Islet precursor cell (in vitro differentiated cells): ENCODE data around the gene KYNU.
A peak's percentile ranks its signal among the peaks of the same experiment; 100 is the strongest.
"Not testable (repeated sequence)": the region's sequence is repeated elsewhere in the genome, so short reads cannot be mapped to it uniquely, and the experiment has no call there.

ENCODE experiments used
- DNase-seq: peaks from one replicate; pipeline ENCODE4 v3.0.0-alpha.2; 2018

KYNU gene

DNA sequence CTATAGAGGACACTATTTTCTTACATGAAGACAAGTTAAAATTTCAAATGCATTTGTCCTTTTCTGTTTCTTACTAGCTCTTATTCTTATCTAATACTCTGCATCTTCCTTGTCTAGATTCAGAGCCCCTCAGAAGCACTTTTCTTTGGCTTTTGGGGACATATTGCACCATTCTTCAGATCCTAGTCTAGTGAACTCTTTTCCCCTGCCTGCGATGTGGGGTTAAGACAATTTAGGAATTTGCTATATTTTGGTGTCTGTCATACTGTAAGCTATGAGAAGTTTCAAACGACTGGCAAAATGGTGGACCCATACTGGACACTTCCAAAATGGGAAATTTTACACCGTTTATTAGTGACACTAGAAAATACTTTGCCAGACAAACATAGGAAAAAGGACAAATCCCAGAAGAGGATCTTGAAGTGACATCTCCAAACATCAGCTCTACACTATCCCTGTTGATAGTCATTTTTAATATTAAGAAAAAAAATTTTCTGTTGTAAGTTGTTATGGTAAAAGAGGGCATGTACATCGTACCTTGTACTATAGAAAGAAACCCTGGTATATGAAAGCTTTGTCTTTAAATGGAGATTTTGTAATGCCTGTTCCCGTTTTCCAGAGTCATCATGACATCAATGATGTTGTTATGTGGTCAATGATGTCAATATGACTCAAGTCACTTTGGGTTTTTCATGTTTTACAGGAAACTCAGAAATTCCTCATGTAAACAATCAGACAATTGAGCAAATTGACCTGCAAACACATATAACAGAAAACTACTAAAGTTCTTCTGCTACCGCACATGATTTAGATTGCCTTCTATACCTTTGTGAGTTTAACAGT is 4.4 kb upstream of the KYNU start:
- no peak for DNase-seq

DNA sequence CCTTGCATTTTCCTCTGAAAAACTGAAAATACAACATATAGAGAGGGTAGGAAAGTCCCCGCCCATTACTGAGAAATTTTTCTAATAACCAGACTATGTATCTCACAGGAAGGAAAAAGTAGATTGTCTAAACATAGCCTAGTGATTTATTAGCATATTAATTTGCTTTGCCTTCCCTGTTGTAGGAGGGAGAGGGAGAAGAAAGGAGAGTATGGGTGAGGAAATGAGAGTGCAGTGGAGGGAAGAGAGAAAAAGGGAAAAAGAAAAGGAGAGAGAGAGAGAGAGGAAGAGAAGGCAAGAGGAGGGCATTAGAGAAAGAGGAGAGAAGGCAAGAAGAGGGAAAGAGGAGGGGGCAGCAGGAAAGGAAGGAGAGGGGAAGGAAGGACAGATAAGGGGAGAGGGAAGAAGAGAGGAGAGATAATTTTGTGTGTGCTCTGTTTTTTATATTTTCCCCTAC is 3.6 kb upstream of the KYNU start:
- DNase-seq = no peak

DNA sequence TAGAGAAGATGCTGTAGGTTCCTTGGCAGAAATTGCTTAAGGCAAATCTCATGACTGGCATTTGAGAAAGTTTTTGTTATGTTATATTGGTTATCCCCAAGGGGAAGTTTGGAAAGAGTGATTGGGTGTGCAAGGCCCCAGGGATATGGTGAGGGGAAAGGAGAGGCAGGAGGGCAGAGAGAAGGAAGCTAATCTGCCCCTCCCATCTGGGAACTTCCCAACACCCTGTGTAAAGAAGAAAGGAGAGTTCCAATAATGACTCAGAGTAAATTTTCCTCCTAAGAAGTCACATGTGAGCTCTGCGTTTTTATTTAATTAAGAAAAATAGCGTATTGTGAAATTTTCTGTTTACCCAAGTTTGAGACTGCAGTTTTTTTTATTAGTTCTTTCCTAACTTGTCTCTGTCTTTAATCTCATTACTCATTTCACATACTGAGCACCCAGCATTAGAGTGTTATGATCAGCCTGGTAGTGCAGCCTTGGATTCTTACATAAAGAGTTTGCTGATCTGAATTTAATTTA is 3.1 kb upstream of the KYNU start:
- DNase-seq = no peak

DNA sequence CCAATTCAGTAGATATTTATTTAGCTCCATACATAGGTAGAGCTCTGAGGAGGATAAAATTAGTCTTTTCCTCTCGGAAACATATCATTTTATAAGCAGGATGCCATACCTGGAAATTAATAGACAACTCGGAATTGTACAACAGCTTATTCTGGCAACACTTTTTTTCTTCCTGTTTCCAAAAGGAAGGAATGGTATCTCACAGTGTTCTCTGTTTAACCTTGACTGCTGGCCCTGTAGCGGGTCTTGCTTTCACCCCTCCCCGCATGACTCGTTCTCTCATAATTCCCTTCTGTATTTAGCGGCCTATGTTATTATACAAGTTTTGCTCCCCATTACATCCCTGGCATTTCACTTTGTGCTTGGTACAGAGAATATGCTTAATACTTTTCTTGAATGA is 2.5 kb upstream of the KYNU start:
- no peak for DNase-seq

DNA sequence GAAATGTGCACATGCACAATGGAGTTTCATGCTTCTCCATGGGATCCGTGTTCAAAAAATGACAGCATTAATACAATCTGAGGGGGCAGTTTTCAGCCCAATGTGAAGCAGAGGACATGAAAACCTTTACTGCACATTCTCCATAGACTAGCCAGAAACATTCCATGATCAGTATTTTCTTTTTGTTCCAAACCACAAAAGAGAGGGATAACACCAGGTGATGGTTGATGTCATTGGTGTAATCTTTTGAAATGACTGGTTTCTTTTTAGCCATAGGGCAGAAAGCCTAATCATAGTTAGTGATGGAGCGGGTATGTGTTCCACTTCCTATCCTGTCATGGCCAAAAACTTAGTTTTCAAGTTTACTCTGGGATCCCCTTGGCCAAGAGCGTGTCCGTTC is 1.8 kb upstream of the KYNU start:
- DNase-seq = no peak

DNA sequence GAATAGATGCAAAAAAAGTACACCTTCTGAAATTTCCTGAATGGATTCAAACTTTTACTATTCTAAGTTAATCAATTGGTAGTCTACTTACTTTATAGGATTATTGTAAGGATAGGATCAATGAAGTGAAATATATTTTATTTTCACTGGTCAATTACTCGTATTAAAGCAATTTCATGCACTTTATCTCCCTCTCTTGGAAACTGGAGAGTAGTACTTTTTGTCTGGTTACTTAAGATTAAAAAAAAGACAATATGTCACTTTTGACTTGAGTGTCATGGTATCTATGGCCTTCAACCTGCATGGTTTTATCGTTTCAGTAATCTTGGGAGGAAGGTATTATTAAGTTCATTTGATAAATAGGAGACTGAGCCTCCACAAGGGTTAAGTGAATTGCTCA is 1.0 kb upstream of the KYNU start:
- DNase-seq = no peak

DNA sequence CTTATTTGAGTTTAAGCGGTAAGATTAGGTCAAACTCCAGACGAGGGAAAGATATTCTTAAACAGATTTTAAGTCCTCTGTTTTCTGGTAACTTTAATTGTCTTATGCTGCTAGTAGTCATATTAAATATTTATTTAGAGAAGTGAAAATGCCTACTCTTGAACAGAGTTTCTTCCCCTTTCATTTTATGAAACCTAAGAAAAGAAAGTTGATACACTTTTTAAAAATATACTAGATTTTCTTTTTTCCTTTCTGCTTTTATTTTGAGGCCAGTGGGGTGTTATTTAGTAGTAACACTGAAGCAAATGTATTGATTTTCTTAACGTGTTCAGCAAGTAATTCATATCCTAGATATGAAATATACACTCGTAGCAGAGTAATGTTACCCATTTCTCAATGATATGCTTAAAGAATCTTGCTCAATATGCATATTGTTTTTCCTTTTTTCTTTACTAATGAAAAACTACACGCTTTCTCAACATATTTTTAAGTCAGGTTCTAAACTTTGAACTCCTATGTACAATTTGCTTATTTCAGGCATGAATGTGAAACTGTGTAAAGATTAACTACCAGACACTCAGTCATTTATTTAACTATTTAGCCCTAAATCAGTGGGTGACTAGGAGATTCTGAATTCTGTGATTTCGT is 691 bp downstream of the KYNU start:
- DNase-seq = no peak

DNA sequence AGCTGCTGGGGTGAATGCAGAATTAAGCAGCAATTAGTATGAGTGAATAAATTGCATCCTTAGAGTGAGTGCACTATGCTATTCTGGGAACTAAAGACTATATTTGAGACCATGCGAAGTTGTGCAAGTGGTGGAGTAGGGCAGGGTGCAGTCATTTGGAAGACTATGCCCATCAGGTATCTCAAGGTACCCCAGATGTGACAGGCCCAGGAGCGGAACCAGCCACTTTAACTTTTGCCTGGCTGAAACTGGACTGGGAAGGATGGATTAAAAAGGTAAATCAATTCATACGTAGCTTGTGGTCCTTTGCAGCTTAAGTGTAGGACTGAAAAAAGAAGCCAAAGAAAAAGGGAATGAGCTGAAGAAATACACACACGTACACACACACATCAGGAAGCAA is 1.7 kb downstream of the KYNU start:
- DNase-seq = no peak

DNA sequence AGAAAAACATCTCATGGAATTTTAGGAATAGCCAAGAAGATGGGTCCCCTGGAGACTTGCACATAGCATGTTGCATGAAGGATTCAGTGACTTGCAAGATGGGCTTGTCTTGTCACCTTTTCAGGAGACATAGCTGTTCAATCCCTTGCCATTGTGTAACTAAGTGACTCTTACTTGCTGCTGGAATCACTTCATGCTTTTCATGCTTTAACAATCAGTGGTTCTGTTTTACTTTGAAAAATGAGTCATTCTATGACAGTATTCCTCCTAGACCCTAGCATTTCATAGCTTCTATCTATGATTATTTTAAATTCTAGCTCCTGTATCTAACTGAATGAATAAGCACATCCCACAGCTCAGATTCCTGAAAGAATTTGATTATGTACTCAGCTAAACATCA is 2.8 kb downstream of the KYNU start:
- no peak for DNase-seq

DNA sequence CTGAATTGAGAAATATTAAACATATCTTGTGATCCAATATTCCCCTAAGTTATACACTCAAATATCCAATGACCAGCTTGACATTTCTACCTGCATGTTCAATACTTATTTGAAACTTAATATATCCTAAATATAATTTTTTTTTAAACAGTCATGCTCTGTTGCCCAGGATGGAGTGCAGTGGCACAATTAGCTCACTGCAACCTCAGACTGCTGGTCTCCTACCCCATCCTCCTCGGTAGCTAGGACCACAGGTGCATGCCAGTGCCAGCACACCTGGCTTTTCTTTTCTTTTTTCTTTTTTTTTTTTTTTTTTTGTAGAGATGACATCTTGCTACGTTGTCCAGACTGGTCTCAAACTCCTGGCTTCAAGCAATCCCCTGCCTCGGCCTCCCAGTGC is 4.2 kb downstream of the KYNU start:
- no peak for DNase-seq

DNA sequence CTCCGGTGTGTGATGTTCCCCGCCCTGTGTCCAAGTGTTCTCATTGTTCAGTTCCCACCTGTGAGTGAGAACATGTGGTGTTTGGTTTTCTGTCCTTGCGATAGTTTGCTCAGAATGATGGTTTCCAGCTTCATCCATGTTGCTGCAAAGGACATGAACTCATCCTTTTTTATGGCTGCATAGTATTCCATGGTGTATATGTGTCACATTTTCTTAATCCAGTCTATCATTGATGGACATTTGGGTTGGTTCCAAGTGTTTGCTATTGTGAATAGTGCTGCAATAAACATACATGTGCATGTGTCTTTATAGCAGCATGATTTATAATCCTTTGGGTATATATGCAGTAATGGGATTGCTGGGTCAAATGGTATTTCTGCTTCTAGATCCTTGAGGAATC is 5.0 kb downstream of the KYNU start:
- not testable (repeated sequence) for DNase-seq

DNA sequence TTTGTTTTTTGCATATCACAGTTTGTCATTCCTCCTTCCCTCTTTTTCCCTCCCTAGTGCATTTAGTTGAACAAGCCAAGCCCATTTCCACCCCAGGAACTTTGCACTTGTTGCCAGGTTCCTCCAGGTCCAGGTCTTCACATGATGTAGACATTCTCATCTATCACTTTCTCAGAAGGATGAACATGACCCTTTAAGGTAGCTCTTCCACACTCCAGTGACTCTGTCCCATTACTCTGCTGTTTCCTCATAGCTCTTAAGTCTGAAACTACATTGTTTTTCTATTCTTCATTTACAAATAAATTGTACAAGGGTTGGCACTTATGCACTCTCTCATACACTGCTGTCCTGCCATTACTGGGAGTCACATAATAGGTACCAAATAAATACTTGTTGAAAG is 6.1 kb downstream of the KYNU start:
- DNase-seq = no peak

DNA sequence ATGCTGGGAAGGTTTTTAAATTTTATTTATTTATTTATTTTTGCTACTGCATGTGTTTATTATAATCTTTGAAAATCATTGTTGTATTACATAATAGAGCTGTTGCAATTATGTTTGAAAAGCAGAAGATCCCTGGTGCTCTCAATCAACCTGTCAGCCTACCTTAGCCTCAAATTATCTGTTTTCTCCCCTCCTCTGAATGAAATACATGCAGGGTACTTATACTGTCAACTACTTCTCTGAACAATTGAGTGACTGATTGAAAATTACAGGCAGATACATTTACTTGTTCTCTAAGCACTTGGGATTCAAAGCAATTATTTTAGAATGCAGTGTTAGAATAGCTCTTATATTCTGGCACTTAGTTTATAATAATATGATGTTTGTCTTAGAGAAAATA is 8.1 kb downstream of the KYNU start:
- no peak for DNase-seq

DNA sequence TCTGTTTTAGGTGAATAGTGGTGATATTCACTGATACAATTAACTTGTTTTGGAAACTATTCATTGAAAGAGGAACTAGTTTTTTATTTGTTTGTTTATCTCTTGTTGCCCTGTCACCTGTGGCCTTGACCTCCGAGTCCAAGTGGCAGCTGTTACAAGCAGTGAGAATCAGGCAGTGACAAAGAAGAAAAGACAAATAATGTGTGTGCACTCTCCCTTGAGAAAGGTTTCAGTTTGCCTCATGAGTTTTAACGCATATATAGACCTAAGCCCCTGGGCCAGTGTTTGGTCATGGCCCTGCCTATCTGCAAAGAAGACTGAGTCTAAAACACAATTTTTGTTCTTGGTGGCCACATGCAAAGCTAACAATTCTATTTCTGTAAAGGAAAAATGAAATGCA is 15.3 kb downstream of the KYNU start:
- no peak for DNase-seq

DNA sequence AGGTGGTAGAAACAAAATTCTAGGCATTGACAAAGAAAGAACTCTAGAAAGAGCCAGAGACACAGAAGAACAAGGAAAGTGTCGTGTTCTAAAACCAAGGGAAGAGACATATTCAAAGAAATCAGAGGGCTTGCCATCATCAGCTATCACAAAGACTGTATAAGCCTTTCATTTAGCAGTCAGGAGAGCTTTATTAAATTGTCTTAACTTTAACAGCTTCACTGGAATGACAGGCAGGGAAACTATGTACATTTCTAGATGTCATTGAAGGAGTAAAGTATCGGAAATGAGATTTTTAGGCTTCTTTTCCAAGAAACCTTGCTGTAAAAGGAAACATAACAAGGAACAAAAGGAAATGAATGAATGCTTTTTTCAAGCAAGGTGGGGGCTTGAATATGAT is 15.8 kb downstream of the KYNU start:
- DNase-seq = no peak

DNA sequence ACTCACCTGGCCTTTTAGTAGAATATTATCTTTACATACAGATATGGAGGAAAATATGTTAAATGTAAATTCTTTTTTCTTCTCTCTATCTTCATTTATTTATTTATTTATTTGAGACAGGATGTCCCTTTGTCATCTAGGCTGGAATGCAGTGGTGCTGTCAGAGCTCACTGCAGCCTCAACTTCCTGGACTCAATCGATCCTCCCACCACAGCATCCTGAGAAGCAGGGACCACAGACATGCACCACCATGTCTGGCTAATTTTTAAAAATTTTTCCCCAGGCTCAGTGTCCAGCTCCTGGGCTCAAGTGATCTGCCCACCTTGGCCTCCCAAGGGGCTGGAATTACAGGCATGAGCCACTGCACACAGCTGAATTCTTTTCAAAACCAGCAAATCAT is 20.3 kb downstream of the KYNU start:
- DNase-seq = no peak

DNA sequence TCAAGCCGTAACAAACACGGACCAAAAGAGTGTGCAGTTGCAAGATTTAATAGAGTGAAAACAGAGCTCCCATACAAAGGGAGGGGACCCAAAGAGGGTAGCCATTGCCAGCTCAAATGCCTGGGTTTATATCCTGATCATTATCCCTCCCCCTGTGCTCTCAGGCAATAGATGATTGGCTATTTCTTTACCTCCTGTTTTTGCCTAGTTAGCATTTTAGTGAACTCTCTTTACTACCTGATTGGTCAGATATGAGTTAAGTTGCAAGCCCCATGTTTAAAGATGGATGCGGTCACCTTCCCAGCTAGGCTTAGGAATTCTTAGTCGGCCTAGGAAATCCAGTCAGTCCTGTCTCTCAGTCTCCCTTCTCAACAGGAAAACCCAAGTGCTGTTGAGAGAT is 22.9 kb downstream of the KYNU start:
- DNase-seq = not testable (repeated sequence)

DNA sequence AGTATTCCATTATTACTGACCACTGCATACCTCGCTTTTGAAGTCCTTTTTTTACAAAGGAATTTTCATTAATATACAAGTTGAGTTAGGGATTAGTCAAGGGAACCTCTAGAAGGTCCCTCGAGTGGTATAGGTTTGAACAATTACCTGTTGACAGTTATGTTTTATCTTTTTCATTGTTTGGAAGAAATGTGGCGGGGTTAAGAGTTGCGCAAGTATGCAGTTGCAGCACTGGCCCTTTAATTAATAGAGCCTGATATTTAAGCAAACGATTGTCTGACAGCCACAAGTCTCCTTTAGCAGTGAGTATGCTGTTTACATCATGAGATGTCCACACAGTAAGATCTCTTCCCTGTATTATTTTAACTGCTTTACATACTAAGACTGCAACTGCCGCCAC is 24.3 kb downstream of the KYNU start:
- DNase-seq = no peak

DNA sequence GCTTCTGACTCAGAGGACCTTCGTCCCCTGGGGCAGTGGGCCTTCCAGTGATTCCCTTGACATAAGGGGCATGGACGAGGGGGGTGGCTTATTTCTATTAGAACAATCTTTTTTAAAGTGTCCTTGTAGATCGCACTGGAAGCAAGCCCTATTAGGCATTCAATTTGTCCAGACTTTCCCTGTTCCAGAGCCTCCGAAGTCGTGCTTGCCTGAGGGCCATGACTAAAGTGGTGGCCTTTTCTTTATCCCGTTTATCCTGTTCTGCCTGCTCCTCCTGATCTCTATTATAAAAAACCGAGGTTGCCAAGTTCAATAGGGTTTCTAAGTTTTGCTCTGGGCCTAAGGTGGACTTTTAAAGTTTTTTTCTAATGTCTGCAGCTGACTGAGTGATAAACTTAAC is 26.3 kb downstream of the KYNU start:
- peak; percentile 79 for DNase-seq

DNA sequence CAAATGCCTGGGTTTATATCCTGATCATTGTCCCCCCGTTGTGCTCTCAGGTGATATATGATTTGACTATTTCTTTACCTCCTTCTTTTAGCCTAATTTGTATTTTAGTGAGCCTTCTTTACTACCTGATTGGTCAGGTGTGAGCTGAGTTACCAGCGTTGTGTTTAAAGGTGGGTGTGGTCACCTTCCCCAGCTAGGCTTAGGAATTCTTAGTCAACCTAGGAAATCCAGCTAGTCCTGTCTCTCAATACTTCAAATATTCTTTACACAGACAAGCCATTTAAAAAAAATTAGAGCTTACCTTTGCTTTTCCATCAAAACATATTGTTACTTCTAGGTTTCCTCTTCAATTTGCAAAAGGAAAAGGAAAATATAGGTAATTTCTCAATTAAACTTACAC is 30.2 kb downstream of the KYNU start:
- DNase-seq = no peak

DNA sequence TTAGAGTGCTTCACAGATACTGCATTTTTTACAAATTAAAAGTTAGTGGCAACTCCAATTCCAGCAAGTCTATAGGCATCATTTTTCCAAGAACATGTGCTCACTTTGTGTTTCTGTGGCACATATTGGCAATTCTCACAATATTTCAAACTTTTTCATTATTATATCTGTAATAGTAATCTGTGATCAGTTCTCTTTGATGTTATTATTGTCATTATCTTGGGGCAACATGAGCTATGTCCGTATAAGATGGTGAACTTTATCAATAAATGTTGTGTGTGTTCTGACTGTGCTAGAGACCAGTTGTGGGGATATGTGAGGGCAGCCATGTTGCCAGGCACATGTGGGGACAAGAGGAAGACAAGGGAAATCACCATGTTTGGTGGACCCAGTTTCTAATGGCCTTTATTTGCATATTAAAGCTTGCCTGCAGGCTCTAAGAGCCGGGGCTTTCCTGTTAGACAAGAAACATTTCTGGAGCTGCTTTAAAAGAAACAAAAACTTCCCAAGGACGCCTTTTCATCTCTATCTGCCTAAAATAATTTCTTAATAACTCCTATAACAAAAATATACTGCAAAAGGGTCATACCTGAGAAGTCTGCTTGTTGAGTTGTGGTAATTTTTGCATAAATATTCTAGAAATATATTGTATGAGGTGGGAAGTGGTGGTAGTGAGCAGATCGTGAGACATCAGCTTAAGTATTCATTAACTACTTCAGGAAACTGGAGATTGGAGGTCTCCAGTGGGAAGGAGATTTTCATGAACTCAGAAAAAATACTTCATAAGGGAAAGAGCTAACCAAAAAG is 37.2 kb downstream of the KYNU start:
- no peak for DNase-seq

DNA sequence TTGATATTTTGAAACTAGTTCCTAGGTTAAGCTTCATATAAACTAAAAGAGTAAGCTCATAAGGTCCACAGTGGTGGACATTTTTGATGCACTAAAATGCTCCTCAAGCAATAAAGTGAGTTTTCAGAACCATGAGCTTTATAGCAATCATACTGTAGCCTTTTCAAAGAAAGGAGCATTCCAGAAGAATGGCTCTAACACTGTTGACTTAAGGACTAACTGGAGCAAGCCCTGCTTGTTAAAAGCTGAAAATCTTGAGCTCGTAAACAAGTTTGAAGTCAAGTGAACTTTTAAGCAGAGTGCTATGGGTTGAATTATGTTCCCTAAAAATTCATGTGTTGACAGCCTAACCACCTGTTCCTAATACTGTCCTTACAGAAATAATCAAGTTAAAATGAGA is 38.0 kb downstream of the KYNU start:
- DNase-seq = no peak

DNA sequence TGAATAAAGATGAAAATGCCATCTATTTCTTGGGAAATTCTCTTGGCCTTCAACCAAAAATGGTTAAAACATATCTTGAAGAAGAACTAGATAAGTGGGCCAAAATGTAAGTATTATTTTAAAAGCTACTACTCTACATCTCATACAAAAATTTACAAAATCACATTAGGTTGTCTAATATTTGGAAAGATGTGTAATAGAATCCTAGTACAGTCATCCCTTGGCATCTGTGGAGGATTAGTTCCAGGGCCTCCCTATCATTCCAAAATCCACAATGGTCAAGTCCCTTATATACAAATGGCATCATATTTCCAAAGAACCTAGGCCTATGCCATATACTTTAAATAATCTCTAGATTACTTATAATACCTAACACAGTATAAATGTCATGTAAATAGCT is 41.2 kb downstream of the KYNU start:
- no peak for DNase-seq

DNA sequence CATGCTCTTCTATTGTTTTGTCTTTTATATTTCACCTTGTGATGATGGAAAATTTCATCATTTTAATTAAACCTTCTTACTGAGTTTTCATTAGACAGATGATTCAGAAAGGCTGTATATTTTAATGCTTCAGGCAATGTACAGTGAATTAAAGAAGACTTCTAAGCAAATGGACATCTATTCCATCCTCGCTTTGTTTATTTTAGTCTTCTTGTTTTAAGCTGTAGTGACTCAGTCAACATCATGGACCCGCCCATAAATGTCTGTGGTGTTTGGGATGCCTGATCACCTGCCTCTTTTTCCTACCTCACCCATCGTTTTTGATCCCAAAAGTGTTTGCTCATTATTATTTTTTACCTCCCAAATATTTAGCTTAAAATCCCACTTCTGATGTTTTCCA is 43.1 kb downstream of the KYNU start:
- DNase-seq = no peak
